AG10803 (cell line): ENCODE measurements around the gene NXNL1.
"Not testable (repeated sequence)": the region's sequence is repeated elsewhere in the genome, so short reads cannot be mapped to it uniquely, and the experiment has no call there.

Source experiments
- DNase-seq: peaks from one replicate; pipeline ENCODE4 v3.0.0; 2010; ENCODE audit warnings: low read depth
- H3K4me3 ChIP-seq: 2 replicates; pipeline ENCODE4 v1.5.1; 2011; ENCODE audit warnings: mild to moderate bottlenecking, low read length, control low read depth
- CTCF ChIP-seq: conservative IDR thresholded peaks from 2 replicates; pipeline ENCODE4 v1.5.1; 2011; ENCODE audit warnings: mild to moderate bottlenecking, low read length, control low read depth, inconsistent platforms

The NXNL1 gene

GRCh38 chr19:17483605-17484002 lies 22.9 kb upstream of the NXNL1 start:
- H3K4me3 ChIP-seq, result no peak overlapping the region
- DNase-seq, result no peak
- no peak for TF ChIP-seq CTCF

- no peak for DNase-seq
- no peak for TF ChIP-seq CTCF
- no peak overlapping the region for H3K4me3 ChIP-seq
Observed at GRCh38 chr19:17482877-17483604, 22.3 kb upstream of the NXNL1 start.

GRCh38 chr19:17481986-17482385 lies 21.3 kb upstream of the NXNL1 start:
- no peak for DNase-seq
- TF ChIP-seq CTCF, result no peak
- no peak overlapping the region for H3K4me3 ChIP-seq

- no peak for TF ChIP-seq CTCF
- no peak overlapping the region for H3K4me3 ChIP-seq
- DNase-seq, result peak; percentile 92
Observed at GRCh38 chr19:17479325-17479791, 18.6 kb upstream of the NXNL1 start.

DNA sequence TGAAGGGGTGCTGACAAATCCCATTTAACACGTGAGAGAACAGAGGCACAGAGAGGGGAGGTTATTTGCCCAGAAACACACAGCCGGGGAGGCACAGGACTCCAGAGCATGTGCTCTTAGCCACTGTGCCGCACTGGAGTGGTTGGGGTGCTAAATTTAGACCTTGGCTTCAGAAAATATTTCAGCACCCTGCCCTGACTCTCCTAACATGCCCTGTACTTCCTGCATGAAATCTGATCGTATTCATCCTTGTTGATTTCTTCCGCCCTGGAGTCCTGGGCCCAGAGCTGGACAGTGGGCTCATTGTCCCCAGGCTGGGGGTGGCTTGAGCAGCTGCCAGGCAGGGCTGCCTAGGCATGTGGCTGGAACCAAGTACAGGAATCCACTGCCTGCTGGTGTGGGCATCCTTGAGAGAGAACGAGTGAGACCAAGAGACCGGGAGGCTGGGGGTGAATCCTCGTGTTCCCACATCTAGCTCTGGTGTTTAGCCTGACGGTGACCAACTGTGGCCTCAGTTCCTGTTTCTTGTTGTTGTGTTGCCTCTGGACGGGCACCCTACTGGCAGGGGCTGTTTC lies 14.9 kb upstream of the NXNL1 start:
- H3K4me3 ChIP-seq, result peak overlapping the region; percentile 20
- peak; percentile 80 for DNase-seq
- no peak for TF ChIP-seq CTCF

DNA sequence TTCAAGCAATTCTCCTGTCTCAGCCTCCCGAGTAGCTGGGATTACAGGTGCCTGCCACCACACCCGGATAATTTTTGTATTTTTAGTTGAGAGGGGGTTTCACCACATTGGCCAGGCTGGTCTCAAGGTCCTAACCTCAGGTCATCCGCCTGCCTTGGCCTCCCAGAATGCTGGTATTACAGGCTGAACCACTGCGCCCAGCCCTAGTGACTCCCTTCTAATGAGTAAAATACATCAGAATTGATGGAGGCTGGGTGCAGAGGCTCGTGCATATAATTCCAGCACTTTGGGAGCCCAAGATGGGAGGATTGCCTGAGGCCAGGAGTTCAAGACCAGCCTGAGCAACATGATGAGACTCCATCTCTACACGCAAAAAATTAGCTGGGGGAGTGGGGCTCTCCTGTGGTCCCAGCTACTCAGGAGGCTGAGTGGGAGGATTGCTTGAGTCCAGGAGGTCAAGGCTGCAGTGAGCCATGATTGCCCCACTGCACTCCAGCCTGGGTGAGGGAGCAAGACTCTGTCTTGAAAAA lies 14.3 kb upstream of the NXNL1 start:
- not testable (repeated sequence) for H3K4me3 ChIP-seq, DNase-seq

DNA sequence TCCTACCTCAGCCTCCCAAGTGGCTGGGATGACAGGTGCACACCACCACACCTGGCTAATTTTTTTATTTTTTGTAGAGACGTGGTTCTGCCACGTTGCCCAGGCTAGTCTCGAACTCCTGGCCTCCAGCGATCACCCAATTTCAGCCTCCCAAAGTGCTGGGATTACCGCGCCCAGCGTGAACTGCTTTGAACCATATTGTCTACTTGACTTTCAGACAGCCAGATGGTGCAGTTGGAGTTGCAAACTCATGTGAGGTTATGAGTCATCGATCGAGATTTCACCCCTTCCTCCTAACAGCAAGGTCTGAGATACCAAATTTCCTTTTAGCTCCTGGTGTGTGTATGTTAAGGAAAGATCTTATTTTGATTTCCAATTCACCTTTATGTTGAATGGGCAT lies 12.3 kb upstream of the NXNL1 start:
- no peak overlapping the region for H3K4me3 ChIP-seq
- peak; percentile 93 for DNase-seq
- no peak for TF ChIP-seq CTCF
